GM20000 (cell line): ENCODE measurements around the gene TXNRD2.

Experiments used
- DNase-seq: peaks from one replicate; pipeline ENCODE4 v3.0.0; 2012; ENCODE audit warnings: low spot score
- CTCF ChIP-seq: IDR thresholded peaks from 2 replicates; pipeline ENCODE4 v1.5.1; 2012; ENCODE audit warnings: mild to moderate bottlenecking, control low read depth; ENCODE audit errors: extremely low read depth, missing control alignments

TXNRD2 gene

GRCh38 chr22:19962909-19963806, 21.5 kb upstream of the TXNRD2 start:
- no peak for TF ChIP-seq CTCF
- no peak for DNase-seq

GRCh38 chr22:19962246-19962908, 20.8 kb upstream of the TXNRD2 start:
- peak; percentile 83 for DNase-seq
- TF ChIP-seq CTCF = peak; percentile 34

- no peak for DNase-seq
- no peak for TF ChIP-seq CTCF
These were observed 20.2 kb upstream of the TXNRD2 start for GRCh38 chr22:19961868-19962245.

- DNase-seq = no peak
- no peak for TF ChIP-seq CTCF
These were observed 19.6 kb upstream of the TXNRD2 start for GRCh38 chr22:19961201-19961580.

- TF ChIP-seq CTCF = no peak
- no peak for DNase-seq
These were observed 19.0 kb upstream of the TXNRD2 start for GRCh38 chr22:19960491-19961200.

- no peak for DNase-seq
These were observed 18.2 kb upstream of the TXNRD2 start for GRCh38 chr22:19959587-19960490.

More at GRCh38 chr22:19959587-19960490, 18.2 kb upstream of the TXNRD2 start:
- no peak for TF ChIP-seq CTCF
